ENCODE results near the gene PLEKHA8.

Gene PLEKHA8

DNA sequence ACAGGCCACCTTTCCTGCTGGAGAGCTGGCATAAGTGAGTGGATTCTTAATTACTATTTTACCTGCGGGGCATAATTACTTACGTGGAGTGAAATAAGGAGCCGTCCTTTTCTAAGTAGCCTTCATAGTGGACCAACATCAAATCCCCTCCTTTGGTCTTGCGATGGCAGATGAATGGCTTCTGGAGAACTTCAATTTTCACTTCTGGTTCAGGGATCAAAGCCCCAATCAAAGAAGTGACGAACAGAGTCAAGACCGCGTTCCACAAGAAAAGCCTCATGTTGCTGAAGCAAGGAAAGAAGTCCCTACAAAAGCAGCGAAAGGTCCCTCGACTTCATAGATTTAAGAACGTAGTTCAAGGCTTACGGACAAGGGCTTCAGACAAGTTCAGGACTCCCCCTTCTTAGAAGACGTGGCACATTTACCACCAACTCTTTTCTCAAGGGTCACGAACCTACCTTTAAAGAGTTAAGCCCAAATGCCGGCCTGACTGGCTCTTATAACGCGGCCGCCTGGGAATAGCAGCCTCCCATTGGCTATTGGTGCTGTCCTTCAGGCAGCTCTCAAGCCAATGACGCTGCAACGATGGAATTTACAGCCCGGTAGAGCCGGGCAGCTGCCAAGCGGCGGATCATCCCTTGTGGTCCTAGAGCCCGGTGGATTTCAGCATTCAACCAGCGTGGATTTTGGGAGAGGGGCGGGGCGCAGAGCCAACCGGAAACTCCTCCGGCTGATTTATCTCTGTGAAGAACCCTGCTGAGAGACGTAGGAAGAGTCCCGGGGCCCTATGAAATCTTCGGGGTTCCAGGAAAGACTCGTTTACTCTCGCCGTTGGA, 1.8 kb upstream of the PLEKHA8 start, which contains the start of gene FKBP14:
TSS of gene FKBP14 (minus strand) at position 474 of the 836 bp plus-strand sequence. CDS start at position 280, 194 bp downstream.
- peak; percentile 95 for DNase-seq

GRCh38 chr7:30027065-30027456, 1.2 kb upstream of the PLEKHA8 start:
- DNase-seq: peak; percentile 53

GRCh38 chr7:30027740-30028215, 434 bp upstream of the PLEKHA8 start:
- DNase-seq: peak; percentile 4

DNA sequence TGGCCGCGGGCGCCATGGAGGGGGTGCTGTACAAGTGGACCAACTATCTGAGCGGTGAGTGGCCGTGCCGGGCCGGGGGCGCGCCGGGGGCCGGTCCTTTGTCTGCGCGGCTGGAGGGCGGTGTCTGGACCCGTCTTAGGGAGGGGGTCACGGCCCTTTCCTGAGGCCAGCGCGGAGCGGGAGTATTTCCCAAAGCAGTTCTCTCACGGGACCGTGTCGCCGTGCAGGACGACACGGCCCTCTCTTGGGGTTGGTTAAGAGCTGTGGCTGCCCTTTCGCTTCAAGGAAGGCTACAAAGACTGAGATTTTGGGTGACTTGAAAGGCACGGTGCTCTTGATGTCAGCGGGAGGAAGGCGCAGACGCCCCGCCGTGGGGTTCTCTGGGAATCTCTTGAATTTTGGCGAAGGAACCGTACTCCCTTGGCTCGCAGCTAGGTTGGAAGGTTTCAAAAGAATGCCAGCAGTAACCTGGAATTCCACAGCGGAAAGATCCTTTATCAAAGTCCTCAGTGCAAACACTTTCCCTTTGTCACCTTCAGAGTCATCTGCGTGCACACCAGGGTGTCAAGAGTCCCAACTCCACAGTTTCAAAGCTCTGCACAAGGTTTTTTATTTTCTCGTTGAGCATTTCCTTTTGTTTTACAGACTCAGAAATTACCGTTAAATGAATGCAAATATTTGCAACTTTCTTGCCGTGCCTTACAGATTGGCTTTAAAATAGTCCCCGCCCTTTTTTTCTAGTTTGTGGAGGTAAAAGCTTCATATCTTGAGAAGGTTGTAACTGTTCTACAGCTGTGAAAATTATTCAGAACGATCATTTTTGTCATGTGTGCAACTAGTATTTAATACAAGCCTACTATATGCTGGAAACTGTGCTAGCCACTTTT, 780 bp downstream of the PLEKHA8 start:
- DNase-seq: peak; percentile 33

GRCh38 chr7:30029696-30030095, 1.5 kb downstream of the PLEKHA8 start:
- DNase-seq: peak; percentile 21

DNA sequence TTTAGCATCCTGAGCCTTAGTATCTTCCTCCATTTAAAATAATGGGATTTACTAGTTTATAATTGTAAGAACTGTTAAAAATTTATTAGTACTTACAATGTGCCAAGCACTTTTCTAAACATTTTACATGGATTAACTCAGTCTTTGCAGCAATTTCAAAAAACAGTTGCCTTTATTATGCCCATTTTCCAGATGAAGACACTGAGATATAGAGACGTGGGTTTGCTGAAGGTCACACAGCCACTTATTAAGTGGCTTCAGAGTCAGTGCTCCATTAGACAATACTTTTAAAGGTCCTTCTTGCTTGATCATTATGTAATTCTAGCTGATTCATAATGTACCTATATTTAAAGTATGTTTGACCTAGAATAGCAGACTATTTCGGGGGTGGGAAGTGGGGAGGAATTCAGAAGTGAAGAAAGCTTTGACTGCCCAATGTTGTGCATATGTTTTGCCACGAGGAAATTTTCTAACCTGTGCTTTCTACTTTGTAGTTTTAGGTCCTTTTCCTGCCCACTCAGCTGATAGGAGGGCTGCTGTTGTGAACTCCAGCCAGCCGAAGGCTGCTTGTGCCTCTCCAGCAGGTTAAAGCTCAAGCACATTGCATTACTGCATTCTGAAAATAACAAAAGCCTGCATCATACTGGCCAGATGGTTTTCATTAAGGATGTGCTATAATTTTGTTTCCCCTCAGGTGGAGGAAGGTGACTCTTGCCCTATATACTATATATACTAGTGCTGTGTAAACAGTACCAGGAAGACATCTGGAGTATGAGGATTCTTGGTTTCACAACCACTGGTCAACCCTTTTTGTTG, 4.3 kb downstream of the PLEKHA8 start:
- DNase-seq: no peak

DNA sequence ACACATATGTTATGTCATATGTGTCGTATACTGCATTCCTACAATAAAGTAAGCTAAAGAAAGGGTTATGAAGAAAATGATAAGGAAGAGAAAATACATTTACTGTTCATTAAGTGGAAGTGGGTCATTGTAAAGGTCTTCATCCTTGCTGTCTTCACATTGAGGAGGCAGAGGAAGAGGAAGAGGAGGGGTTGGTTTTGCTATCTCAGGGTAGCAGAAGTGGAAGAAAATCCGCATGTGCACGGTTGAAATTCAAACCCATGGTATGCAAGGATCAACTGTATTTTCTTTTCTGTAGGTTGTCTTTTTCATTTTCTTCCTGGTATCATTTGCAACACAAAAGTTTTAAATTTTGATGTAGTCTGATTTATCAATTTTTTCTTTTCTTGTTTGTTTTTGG, 6.3 kb downstream of the PLEKHA8 start:
- no peak for DNase-seq

DNA sequence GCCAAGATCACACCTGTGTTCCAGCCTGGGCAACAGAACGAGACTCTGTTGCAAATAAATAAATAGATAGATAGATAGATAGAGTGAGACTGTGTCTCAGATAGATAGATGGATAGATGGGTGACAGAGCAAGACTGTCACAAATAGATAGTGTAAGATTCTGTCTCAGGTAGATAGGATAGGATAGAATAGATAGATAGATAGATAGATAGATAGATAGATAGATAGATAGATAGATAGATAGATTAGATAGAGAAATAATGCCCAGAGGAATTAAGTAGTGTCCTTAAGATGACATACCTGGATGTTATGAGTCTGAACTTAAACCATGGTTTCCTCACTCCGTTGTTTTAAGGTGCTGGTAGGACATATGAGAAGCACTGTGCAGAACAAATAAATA, 8.0 kb downstream of the PLEKHA8 start:
- DNase-seq: no peak

GRCh38 chr7:30038196-30038980, 10.2 kb downstream of the PLEKHA8 start:
- DNase-seq: no peak

GRCh38 chr7:30040938-30041337, 12.7 kb downstream of the PLEKHA8 start:
- DNase-seq: no peak

- no peak for DNase-seq
Measured at GRCh38 chr7:30041526-30042269, 13.5 kb downstream of the PLEKHA8 start.

DNA sequence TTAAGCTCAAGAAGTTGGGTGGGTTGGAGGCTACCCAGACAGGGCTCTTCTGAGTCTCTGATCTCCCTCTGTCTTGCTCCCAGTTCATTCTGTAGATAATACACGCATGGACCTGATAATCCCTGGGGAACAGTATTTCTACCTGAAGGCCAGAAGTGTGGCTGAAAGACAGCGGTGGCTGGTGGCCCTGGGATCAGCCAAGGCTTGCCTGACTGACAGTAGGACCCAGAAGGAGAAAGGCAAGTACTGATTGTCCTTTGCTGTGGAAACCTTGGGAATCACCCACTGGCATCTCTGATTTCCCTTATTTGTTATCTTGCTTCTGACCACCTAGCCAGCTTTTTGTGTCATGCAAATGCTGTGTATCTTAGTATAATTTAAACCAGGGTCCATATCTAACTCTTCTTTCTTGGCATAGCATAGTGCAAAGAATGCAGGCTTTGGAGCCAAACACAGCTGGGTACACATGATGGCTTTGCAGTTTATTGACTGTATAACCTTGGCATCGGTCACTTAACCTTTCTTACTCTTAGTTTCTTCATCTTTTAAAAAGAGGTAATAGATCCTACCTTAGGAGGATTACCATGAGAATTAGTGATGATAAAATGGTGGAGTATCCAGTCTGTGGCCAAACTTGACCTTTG, 18.0 kb downstream of the PLEKHA8 start:
- no peak for DNase-seq

GRCh38 chr7:30047124-30047523, 18.9 kb downstream of the PLEKHA8 start:
- DNase-seq: no peak

- no peak for DNase-seq
Measured at GRCh38 chr7:30048582-30048981, 20.4 kb downstream of the PLEKHA8 start.

DNA sequence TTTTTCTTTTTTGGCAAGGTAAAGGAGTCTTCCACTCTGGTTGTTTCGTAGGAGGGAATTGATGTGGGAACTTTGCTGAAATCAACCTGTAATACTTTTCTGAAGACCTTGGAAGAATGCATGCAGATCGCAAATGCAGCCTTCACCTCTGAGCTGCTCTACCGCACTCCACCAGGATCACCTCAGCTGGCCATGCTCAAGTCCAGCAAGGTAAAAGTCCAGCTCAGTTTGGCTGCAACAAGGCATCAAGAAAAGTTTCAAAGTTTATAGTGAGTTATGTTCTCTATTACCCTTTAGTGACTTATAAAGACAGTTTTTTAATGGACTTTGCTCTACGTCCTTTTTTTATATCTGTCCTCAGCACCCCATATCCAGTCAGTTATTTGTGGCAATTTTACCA, 21.0 kb downstream of the PLEKHA8 start:
- no peak for DNase-seq

GRCh38 chr7:30053068-30053467, 24.9 kb downstream of the PLEKHA8 start:
- no peak for DNase-seq

GRCh38 chr7:30057741-30058140, 29.5 kb downstream of the PLEKHA8 start:
- DNase-seq: no peak

- peak; percentile 45 for DNase-seq
Measured at GRCh38 chr7:30061786-30062185, 33.6 kb downstream of the PLEKHA8 start.

- DNase-seq: peak; percentile 24
Measured at GRCh38 chr7:30062587-30062986, 34.4 kb downstream of the PLEKHA8 start.

GRCh38 chr7:30065746-30066145, 37.5 kb downstream of the PLEKHA8 start:
- DNase-seq: no peak

DNA sequence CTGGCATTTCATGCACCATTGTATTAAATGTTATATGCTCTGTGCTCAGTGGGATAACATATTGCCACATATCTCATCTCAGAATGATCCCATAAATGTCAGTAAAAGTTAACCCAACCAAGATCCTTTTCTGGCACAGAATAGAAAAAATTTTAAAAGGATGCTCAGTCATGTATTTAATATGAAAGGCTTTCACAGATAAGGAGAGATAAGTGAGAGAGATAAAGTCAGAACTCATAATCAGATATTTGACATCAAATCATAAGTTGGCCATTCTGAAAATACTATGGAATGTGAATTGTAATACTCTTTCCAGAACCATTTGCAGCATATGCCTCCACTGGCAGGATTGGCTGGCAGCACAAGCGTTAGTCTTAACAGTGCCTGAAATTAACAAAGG, 38.5 kb downstream of the PLEKHA8 start:
- DNase-seq: no peak
